ENCODE results near the gene ZNF408.

The ZNF408 gene

GRCh38 chr11:46671958-46672315, 28.9 kb upstream of the ZNF408 start:
- TF ChIP-seq CTCF (conservative IDR thresholded peaks at IDR 0.05) = no peak
- no peak overlapping the region for H3K27ac ChIP-seq

GRCh38 chr11:46672381-46672839, 28.4 kb upstream of the ZNF408 start:
- no peak for TF ChIP-seq CTCF (conservative IDR thresholded peaks at IDR 0.05)
- no peak overlapping the region for H3K27ac ChIP-seq

GRCh38 chr11:46673713-46674462, 26.9 kb upstream of the ZNF408 start:
- TF ChIP-seq CTCF (conservative IDR thresholded peaks at IDR 0.05) = no peak
- H3K27ac ChIP-seq = no peak overlapping the region

GRCh38 chr11:46674463-46675287, 26.2 kb upstream of the ZNF408 start:
- no peak for TF ChIP-seq CTCF (conservative IDR thresholded peaks at IDR 0.05)
- H3K27ac ChIP-seq = no peak overlapping the region

- no peak overlapping the region for H3K27ac ChIP-seq
- no peak for TF ChIP-seq CTCF (conservative IDR thresholded peaks at IDR 0.05)
These were observed 25.5 kb upstream of the ZNF408 start for GRCh38 chr11:46675288-46675851.

- TF ChIP-seq CTCF (conservative IDR thresholded peaks at IDR 0.05) = no peak
- no peak overlapping the region for H3K27ac ChIP-seq
These were observed 24.9 kb upstream of the ZNF408 start for GRCh38 chr11:46675949-46676348.

- no peak for TF ChIP-seq CTCF (conservative IDR thresholded peaks at IDR 0.05)
- H3K27ac ChIP-seq = no peak overlapping the region
These were observed 24.2 kb upstream of the ZNF408 start for GRCh38 chr11:46676436-46677158.
